HAP-1 (cell line): ENCODE measurements around the gene MAGI3.
A peak's percentile ranks its signal among the peaks of the same experiment; 100 is the strongest.
"Not testable (repeated sequence)": the region's sequence is repeated elsewhere in the genome, so short reads cannot be mapped to it uniquely, and the experiment has no call there.

Experiments used
- DNase-seq, 2 experiments: peaks; one replicate each; pipeline ENCODE4 v3.0.0-alpha.2; 2016 to 2020; ENCODE audit warnings: low spot score in 2 of 2
- H3K27me3 ChIP-seq: fragments of 250-450 bp; sonication (Bioruptor Pico); 2 replicates; pipeline ENCODE4 v1.5.1; 2020; ENCODE audit warnings: low read depth, mild to moderate bottlenecking, moderate library complexity
- H3K36me3 ChIP-seq: fragments of 250-450 bp; sonication (Bioruptor Pico); replicated peaks from 2 replicates; pipeline ENCODE4 v1.5.1; 2020; ENCODE audit warnings: mild to moderate bottlenecking
- H3K4me1 ChIP-seq: fragments of 250-450 bp; sonication (Bioruptor Pico); 2 replicates; pipeline ENCODE4 v1.5.1; 2020; ENCODE audit warnings: mild to moderate bottlenecking
- H3K4me3 ChIP-seq: fragments of 250-450 bp; sonication (Bioruptor Pico); 2 replicates; pipeline ENCODE4 v1.5.1; 2020; ENCODE audit warnings: mild to moderate bottlenecking, moderate library complexity
- H3K9me3 ChIP-seq: fragments of 250-450 bp; sonication (Bioruptor Pico); 2 replicates; pipeline ENCODE4 v1.5.1; 2020; ENCODE audit warnings: mild to moderate bottlenecking, moderate library complexity
- in situ Hi-C: fragments of 300-500 bp; cut with MboI; formaldehyde crosslinking; loops from 3 replicates; pipeline ENCODE4 v1.14.3; 2020; ENCODE audit warnings: low sequenced_read_pairs, inconsistent platforms, mixed read lengths

The MAGI3 gene

DNA sequence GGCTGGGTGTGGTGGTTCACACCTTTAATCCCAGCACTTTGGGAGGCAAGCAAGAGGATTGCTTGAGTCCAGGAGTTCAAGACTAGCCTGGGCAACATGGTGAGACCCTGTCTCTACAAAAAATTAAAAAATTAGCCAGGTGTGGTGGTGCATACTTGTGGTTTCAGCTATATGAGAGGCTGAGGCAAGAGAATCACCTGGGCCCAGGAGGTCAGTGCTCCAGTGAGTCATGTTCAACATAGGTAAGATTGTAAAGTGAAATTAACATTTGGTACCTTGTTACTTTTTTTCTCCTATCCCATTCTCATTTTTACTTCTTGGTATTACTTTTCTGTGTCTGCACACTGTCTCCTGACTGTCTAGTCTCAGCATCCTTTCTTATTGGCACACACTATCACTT is 19.0 kb downstream of the MAGI3 start:
- Histone ChIP-seq H3K27me3 (no peaks in the 10 kb centered on the region), H3K4me1 (peaks cover 8% of the 10 kb centered on the region), H3K9me3 (no peaks in the 10 kb centered on the region), H3K36me3 (no peaks in the 10 kb centered on the region), H3K4me3 (no peak overlapping the region)
- DNase-seq, result no peak
- in situ Hi-C loops, result no loop called here

DNA sequence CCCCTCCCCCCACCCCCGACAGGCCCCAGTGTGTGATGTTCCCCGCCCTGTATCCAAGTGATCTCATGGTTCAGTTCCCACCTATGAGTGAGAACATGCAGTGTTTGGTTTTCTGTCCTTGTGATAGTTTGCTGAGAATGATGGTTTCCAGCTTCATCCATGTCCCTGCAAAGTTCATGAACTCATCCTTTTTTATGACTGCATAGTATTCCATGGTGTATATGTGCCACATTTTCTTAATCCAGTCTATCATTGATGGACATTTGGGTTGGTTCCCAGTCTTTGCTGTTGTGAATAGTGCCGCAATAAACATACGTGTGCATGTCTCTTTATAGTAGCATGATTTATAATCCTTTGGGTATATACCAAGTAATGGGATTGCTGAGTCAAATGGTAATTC is 21.7 kb downstream of the MAGI3 start:
- H3K27me3 ChIP-seq, DNase-seq, H3K36me3 ChIP-seq, H3K4me3 ChIP-seq, H3K4me1 ChIP-seq, H3K9me3 ChIP-seq, in situ Hi-C loops: not testable (repeated sequence)

DNA sequence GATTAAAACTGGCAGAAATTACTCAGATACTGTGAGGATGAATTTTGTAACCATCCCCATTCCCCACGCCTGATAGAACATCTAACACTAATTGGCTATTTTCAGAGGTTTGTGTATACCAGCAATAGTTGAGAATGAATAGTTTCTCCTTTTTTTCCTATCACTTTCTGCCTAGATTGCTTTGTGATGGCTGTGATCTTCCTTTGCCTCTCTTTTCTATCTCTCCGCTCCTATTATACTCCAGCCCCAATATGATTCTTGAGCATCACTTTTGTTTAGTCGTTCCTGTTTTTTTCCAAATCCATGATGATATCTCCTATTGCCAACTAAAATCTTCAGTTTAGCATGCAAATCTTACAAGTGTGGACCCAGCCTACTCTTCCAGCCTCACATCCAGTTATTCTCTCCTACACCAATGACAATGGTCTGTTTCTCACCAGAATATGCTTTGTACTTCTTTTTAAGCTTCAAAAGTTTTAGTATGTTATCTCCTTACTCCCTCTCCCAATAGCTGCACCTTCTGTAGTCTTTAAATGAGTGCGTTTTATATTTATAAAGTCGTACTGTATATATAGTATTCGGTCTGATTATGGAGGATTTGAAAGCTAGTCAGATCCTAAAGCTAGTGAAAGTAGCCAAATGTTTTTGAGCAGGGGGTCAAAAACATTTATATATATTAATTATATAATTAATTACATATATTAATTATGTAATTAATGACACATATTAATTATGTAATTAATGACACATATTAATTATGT is 25.2 kb downstream of the MAGI3 start:
- peak in 1 of 2 experiments; percentile 20 for DNase-seq
- H3K27me3 ChIP-seq, result no peaks in the 10 kb centered on the region
- in situ Hi-C loops, result no loop called here

DNA sequence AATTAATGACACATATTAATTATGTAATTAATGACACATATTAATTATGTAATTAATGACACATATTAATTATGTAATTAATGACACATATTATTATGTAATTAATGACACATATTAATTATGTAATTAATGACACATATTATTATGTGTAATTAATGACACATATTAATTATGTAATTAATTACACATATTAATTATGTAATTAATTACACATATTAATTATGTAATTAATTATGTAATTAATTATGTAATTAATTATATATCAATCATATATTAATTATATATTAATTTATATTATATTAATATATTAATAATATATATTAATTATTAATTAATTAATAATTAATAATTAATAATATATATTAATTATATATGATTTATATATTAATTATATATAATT is 25.8 kb downstream of the MAGI3 start:
- H3K36me3 ChIP-seq, in situ Hi-C loops, DNase-seq, H3K27me3 ChIP-seq, H3K9me3 ChIP-seq, H3K4me1 ChIP-seq, H3K4me3 ChIP-seq: not testable (repeated sequence)

More for the DNA sequence above, 25.2 kb downstream of the MAGI3 start:
- Histone ChIP-seq H3K36me3 (no peaks in the 10 kb centered on the region), H3K4me1 (peaks cover 4% of the 10 kb centered on the region; the same call in 1 of the 2 replicates), H3K9me3 (no peaks in the 10 kb centered on the region), H3K4me3 (no peak overlapping the region)

DNA sequence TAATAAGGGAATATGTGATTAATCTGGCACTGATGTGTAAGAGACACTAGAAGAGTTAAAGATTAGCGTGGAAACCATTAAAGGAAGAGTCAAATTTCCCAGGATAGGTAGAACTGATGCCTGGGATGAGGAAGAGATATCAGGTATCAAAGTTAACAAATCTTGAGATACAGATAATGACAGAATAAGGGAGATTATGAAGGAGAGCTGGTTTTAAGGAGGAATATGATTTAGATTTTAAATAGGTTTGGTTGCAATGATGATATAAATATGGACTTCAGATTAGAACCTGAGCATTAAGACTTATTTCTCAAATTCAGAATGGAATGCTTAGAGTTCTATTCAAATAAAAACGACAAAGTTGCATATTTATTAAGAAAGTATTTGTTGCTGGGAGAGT is 26.2 kb downstream of the MAGI3 start:
- Histone ChIP-seq H3K27me3 (no peaks in the 10 kb centered on the region), H3K9me3 (no peaks in the 10 kb centered on the region), H3K36me3 (no peaks in the 10 kb centered on the region), H3K4me3 (no peak overlapping the region), H3K4me1 (peaks cover 4% of the 10 kb centered on the region; the same call in 1 of the 2 replicates)
- no peak for DNase-seq
- in situ Hi-C loops, result no loop called here

DNA sequence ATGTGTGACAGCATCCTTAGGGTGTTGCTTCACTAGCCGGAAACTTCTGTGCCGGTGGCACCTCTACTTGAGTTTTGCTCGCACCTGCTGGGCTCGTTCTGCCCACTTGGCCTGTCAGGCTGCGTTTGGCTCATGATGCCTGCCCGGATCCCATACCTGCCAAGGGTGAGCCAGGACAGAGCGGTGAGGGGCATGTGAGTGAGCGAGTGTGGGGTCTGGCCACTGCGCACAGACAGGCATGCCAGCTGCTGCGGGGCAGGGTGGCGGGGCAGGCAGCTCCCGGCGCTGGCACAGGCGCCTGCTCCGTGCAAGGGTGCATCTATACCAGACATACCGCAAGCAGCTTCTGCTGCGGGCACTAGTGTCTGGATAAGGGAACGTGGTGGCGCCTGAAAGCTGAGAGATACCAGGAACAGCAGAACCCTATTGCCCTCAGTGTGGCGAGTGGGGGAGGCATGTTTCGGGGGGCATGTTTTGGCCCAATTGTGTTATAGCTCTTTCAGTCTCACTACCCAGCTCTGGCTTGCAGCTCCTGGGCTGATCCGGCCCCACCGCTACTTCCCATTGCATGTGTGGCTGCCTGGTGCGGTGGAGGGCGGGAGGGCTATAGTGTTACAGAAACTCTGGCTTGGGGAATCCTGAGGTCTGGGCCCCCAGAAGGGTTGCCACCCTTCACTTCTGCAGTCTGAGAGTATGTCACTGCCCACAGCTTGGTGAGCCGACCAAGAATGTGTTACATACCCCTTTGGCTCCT is 32.2 kb downstream of the MAGI3 start:
- in situ Hi-C loops, result no loop called here
- no peaks in the 10 kb centered on the region for H3K27me3 ChIP-seq
- no peaks in the 10 kb centered on the region for H3K36me3 ChIP-seq
- peaks cover 4% of the 10 kb centered on the region; the same call in 1 of the 2 replicates for H3K4me1 ChIP-seq
- no peak for DNase-seq
- H3K9me3 ChIP-seq, result no peaks in the 10 kb centered on the region
- H3K4me3 ChIP-seq, result no peak overlapping the region

DNA sequence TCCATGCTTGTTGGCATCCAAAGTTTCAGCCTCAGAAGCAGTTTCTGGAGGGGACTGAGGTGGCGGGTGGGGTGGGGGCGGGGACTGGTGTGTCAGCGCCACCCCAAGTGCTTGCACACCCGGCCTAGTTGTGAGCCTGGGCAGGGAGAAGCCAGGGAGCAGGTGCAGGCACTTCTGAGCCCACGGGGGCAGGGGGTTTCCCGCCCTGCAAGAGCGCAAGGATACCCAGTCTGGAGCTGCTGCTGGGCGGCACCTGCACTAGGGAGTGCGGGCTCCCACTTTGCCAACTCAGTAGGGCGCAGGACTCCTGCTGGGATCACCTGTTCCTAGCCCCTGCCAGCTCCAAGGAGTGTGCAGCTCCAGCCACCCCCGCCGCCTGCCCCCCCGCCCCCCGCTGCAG is 33.5 kb downstream of the MAGI3 start:
- Histone ChIP-seq H3K4me1 (peaks cover 4% of the 10 kb centered on the region; the same call in 1 of the 2 replicates), H3K36me3 (no peaks in the 10 kb centered on the region), H3K9me3 (no peaks in the 10 kb centered on the region), H3K4me3 (no peak overlapping the region), H3K27me3 (no peaks in the 10 kb centered on the region)
- in situ Hi-C loops, result no loop called here
- DNase-seq, result no peak

DNA sequence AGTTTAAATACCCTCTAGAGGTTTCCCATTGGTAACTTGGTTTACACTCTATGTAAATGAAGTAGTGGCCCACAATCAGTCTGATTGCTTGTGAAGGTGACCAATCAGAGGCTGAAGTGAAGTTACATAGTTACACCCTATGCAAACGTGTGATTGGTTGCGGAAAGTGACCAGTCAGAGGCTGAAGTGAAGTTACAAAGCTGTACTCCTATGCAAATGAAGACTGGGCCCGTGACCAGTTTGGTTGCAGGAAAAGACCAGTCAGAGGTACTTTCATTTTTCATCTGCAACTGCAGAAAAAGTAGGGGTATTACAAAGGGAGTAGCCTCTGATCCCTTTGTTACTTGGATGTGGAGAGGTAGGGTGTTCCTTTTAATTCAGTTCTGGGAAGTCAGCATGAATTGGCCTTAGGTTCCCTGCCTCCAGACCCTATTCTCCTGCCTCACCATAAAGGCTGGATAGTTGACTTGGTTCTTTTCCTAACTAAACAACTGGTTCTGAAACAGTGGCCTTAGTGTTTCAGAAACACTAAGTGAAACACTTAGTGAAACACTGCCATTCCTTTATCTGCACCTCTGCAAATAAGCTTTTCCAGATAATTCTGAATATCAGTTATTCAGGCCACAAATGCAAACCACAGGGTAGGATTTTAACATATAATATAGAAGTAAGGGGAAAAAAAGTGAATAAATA is 39.3 kb downstream of the MAGI3 start:
- H3K9me3 ChIP-seq, result no peaks in the 10 kb centered on the region
- in situ Hi-C loops, result no loop called here
- H3K36me3 ChIP-seq, result no peaks in the 10 kb centered on the region
- no peak for DNase-seq
- no peaks in the 10 kb centered on the region for H3K4me1 ChIP-seq
- no peak overlapping the region for H3K4me3 ChIP-seq
- H3K27me3 ChIP-seq, result no peaks in the 10 kb centered on the region

DNA sequence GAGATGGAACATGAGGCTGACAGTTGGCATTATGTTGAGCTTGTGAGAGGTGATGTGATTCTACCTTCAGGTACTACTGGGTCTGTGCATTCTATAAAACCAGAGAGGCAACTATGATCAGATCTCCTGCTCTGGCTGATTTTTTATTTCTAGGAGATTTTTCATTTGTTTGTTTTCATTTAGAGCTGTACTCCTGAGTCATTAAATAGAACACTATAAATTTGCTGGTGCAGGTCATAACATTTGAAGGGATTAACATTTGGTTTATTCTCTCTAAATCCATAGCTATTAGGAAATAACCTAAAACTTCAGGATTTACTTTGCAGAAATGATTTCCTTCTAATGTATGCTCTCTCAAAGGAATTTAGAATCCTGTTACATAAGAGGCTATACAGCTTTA is 42.9 kb downstream of the MAGI3 start:
- Histone ChIP-seq H3K9me3 (no peaks in the 10 kb centered on the region), H3K27me3 (no peaks in the 10 kb centered on the region), H3K36me3 (no peaks in the 10 kb centered on the region), H3K4me3 (no peak overlapping the region), H3K4me1 (no peaks in the 10 kb centered on the region)
- no peak for DNase-seq
- in situ Hi-C loops, result no loop called here

DNA sequence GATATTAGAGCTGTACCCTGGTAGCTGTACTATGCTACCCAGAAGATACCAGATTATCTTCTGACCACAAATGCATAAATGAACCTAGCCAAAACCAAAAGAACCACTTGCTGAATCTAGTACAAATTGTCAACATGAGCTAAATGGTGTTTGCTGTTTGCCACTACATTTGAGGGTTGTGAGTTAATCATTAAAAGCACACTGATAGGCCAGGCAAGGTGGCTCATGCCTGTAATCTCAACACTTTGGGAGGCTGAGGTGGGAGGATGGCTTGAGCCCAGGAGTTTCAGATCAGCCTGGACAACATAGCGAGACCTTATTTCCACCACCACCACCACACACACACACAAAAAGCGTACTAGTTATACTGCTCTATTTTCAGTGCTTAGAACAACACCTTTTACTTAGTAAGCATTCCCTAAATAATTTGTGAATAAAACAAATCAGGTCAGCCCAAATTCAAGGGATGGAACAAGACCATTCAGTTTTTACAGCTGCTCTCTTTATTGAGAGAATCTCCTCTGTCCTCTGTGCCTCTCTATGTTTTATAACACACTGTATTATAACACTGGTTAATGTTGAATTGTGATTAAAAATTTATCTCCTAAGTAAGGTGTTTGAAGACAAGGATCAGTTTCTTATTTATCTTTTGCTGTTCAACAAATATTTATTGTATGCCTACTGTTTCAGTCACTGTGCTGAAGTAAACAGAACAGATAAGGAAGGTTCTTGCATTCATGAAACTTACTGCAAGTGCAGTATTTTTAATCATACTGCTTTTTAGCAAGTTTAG is 44.0 kb downstream of the MAGI3 start:
- DNase-seq, result no peak
- in situ Hi-C loops, result no loop called here
- no peak overlapping the region for H3K4me3 ChIP-seq
- H3K4me1 ChIP-seq, result no peaks in the 10 kb centered on the region
- no peaks in the 10 kb centered on the region for H3K27me3 ChIP-seq
- H3K36me3 ChIP-seq, result no peaks in the 10 kb centered on the region
- H3K9me3 ChIP-seq, result no peaks in the 10 kb centered on the region

DNA sequence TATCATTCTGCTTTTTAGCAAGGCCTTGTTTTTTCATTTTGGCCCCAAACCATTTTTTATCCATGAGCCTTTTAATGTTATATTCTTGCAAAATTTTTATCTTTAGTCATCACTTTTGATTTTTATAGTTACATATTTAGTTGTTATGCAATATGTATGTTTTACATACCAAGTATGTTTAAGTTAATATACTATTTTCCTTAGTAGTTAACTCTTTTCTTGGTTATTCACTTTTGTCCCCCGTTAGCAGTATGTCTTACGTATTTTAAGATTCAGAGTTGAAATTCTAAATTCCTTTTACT is 44.5 kb downstream of the MAGI3 start:
- H3K4me3 ChIP-seq, result no peak overlapping the region
- H3K4me1 ChIP-seq, result no peaks in the 10 kb centered on the region
- in situ Hi-C loops, result no loop called here
- H3K9me3 ChIP-seq, result no peaks in the 10 kb centered on the region
- H3K27me3 ChIP-seq, result no peaks in the 10 kb centered on the region
- DNase-seq, result no peak
- H3K36me3 ChIP-seq, result no peaks in the 10 kb centered on the region

DNA sequence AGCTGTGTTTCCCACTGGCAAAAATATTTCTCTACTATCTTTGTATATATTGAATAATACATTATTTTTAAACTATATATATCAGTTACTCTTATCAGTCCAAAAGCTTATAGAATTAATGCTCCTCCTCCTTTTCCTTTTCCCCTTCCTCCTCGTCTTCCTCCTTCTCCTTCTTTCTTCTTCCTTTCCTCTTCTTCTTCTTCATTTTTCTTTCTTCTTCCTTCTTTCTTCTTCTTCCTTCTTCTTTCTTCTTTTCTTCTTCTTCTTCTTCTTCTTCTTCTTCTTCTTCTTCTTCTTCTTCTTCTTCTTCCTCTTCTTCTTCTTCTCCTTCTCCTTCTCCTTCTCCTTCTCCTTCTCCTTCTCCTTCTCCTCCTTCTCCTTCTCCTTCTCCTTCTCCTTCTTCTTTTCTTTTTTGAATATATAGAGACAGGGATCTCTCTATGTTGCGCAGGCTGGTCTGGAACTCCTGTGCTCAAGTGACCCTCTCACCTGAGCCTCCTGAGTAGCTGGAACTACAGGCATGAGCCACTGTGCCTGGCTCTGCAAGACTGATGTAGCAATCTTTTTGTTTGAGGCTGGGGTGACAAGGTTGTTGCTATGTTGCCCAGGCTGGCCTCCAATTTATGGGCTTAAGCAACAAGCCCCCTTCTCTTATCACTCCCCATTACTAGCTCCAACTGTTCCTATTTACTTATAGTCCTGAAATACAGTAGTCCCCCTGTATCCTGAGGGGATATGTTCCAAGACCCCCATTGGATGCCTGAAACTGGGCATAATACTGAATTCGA is 47.4 kb downstream of the MAGI3 start:
- no peak for DNase-seq
- Histone ChIP-seq H3K4me3 (no peak overlapping the region), H3K4me1 (no peaks in the 10 kb centered on the region), H3K27me3 (no peaks in the 10 kb centered on the region), H3K9me3 (no peaks in the 10 kb centered on the region), H3K36me3 (no peaks in the 10 kb centered on the region)
- in situ Hi-C loops, result no loop called here
